Measurements from ENCODE around the gene CRYGC. TPM values are rescaled to one million over a fixed set of nuclear protein-coding genes. Genes with fewer than 3 reads are reported as not detected.
A peak's percentile ranks its signal among the peaks of the same experiment; 100 is the strongest.

Gene CRYGC
- total and polyA plus RNA-seq, 2 of the 13 experiments (the other 11 are each of a cell fraction or from before 2014, with no cell fraction given), result 0.20 to 0.27 TPM

GRCh38 chr2:208172125-208172524 is 42.5 kb upstream of the CRYGC start:
- Histone ChIP-seq H3K79me2 (ENCODE audit: insufficient read depth, low read length) (no peaks in the 10 kb centered on the region), H3K36me3 (replicated peaks in 1 of 2; ENCODE audit: control insufficient read depth in 1 of 2, insufficient read depth in 2 of 2, low read length in 2 of 2) (no peaks in the 10 kb centered on the region), H3K9me3 (ENCODE audit: low read length) (no peaks in the 10 kb centered on the region), H3K27ac (ENCODE audit: extremely low read length, insufficient read depth, low read length) (no peak overlapping the region), H3K4me1 (ENCODE audit: insufficient read depth, low read length) (peaks cover 29% of the 10 kb centered on the region), H2AFZ (ENCODE audit: low read length) (no peak overlapping the region), H3K27me3 (ENCODE audit: control insufficient read depth in 1 of 2, insufficient read depth in 2 of 2, low read length in 2 of 2) (peaks cover 0 to 12% of the 10 kb centered on the region in 2 experiments; a peak in 2 of 5 replicates), H3K4me2 (ENCODE audit: low read depth, low read length) (no peak overlapping the region), H3K4me3 (replicated peaks in 1 of 3; ENCODE audit: insufficient read depth in 1 of 3, low read depth in 2 of 3, low read length in 3 of 3) (no peak overlapping the region), H4K20me1 (ENCODE audit: insufficient read depth, low read length) (no peaks in the 10 kb centered on the region), H3K9ac (ENCODE audit: insufficient read depth, low read depth, low read length) (no peak overlapping the region)
- no TSS peak for BruUV-seq (replicated peaks)
- ATAC-seq (no peak), DNase-seq (ENCODE audit: low spot score) (no peak), FAIRE-seq (no peak)
- POLR2A ChIA-PET, result no interaction called here
- in situ Hi-C loops (cut with HindIII; ENCODE audit: extremely low pct_ligation_motif_present, low pct_unique_long_range_greater_than_20kb) (no loop called here), intact Hi-C loops (cut with micrococcal nuclease; ENCODE audit: unreplicated experiment) (no loop called here)
- WGBS (ENCODE audit: low lambda C conversion rate), result 7% methylated on average over 4 of the region's 4 CpGs
- CTCF ChIA-PET (ENCODE audit: low intra/inter-chr PET ratio, low total read pairs), result no interaction called here
- TF ChIP-seq ZNF207 (IDR thresholded peaks at IDR 0.05; ENCODE audit: borderline replicate concordance) (no peak), BHLHE40 (IDR thresholded peaks at IDR 0.05; ENCODE audit: low read length) (peak; percentile 82), ZNF75D (CRISPR knock-in tag; IDR thresholded peaks at IDR 0.05; ENCODE audit: borderline replicate concordance) (no peak), MEIS2 (CRISPR knock-in tag; IDR thresholded peaks at IDR 0.05) (no peak), ZNF746 (CRISPR knock-in tag; IDR thresholded peaks at IDR 0.05) (no peak), ZNF280D (CRISPR knock-in tag; IDR thresholded peaks at IDR 0.05) (no peak), U2AF1 (optimal IDR thresholded peaks at IDR 0.05; ENCODE audit: low read depth, low read length) (no peak), KLF11 (CRISPR knock-in tag; IDR thresholded peaks at IDR 0.05) (no peak), TBX2 (CRISPR knock-in tag; IDR thresholded peaks at IDR 0.05; ENCODE audit: borderline replicate concordance) (no peak), ZBTB37 (CRISPR knock-in tag; IDR thresholded peaks at IDR 0.05) (no peak), PRDM10 (CRISPR knock-in tag; IDR thresholded peaks at IDR 0.05; ENCODE audit: low read depth) (no peak), HNF4A (CRISPR knock-in tag; IDR thresholded peaks at IDR 0.05) (peak; percentile 35; the same call in 1 of the 2 replicates), FOSL2 (CRISPR knock-in tag; IDR thresholded peaks at IDR 0.05) (no peak), KDM6A (CRISPR knock-in tag; IDR thresholded peaks at IDR 0.05; ENCODE audit: low read depth) (no peak), SP2 (CRISPR knock-in tag; IDR thresholded peaks at IDR 0.05) (no peak), ZNF33B (CRISPR knock-in tag; IDR thresholded peaks at IDR 0.05) (no peak), U2AF2 (IDR thresholded peaks at IDR 0.05; ENCODE audit: low read depth, low read length) (no peak), PPARG (CRISPR knock-in tag; conservative IDR thresholded peaks at IDR 0.05) (no peak), ZNF326 (CRISPR knock-in tag; IDR thresholded peaks at IDR 0.05; ENCODE audit: borderline replicate concordance) (no peak), ZNF607 (CRISPR knock-in tag; IDR thresholded peaks at IDR 0.05; ENCODE audit: borderline replicate concordance) (no peak)

Measured in HepG2 (cell line).